Epithelial cell of alveolus of lung (primary cell): Measurements from ENCODE around the gene GOLGA6L24. TPM values are rescaled to one million over a fixed set of nuclear protein-coding genes. Genes with fewer than 3 reads are reported as not detected.

ENCODE experiments used
- total RNA-seq: library from RNA; depleted of rRNA; stranded (reverse); fragments of >200 nt; gene quantifications from 2 replicates; pipeline ENCODE4 v1.2.1, GENCODE V29; 2015

The GOLGA6L24 gene, protein sequence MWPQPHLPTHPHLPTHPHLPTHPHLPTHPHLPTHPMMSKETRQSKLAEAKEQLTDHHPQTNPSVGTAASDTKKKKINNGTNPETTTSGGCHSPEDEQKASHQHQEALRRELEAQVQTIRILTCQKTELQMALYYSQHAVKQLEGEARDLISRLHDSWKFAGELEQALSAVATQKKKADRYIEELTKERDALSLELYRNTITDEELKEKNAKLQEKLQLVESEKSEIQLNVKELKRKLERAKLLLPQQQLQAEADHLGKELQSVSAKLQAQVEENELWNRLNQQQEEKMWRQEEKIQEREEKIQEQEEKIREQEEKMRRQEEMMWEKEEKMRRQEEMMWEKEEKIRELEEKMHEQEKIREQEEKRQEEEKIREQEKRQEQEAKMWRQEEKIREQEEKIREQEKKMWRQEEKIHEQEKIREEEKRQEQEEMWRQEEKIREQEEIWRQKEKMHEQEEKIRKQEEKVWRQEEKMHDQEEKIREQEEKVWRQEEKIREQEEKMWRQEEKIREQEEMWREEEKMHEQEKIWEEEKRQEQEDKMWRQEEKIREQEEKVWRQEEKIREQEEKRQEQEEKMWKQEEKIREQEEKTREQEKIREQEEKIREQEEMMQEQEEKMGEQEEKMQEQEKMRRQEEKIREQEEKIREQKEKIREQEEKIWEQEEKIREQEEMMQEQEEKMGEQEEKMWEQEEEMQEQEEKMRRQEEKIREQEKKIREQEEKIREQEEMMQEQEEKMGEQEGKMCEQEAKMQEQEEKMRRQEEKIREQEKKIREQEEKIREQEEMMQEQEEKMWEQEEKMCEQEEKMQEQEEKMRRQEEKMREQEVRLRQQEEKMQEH
- total RNA-seq = not detected in 2 replicates

DNA sequence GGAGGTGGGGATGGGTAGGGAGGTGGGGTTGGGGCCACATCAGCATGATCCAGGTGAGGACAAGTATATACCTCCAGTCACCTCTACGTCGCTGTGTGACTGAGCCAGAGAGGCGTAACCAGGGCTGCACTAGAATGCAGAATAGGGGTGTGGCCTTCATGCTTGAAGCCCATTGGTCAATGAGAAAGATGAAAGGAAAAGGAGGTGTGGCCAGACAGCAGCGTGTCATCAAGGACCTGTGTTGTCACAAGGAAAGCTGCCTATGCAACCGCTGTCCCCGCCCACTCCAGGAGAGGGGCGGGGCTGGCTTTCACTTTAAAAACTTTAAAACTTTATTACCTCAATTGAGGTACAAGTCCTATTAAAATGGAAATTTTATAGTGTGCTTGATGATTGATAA lies at the start of gene GOLGA6L24:
Gene GOLGA6L24 (minus strand): TSS at position 101 of the 400 bp plus-strand sequence. CDS start 61 bp downstream, at position 40.

GRCh38 chr15:28378364-28378763 lies 20.5 kb upstream of the GOLGA6L24 start, which contains the start of gene GOLGA8F:
Gene GOLGA8F (plus strand): TSS chr15:28378664. CDS start chr15:28378762, 98 bp downstream.

DNA sequence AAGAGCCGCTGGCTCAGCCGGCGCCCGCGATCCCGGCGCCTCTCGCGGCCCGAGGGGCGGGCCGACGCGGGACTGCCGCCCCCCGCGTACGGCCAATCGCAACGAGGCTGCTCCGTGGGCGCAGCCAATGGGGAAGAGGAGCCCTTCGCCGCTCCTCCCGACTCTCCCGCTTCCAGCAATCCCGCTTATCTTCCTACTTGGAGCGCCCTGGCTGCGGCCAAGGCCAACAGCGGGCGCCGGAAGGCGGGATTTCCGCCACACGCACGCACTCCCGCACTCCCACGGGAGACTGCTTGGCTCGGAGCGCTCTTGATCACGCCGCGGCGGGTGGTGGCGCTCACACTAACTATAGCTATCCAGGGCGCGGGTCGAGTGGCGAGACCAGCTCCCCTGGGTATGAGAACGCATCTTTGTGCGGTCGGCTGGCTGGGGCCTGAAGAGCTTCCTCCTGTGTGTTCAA lies 35.7 kb downstream of the GOLGA6L24 start, which contains the start of gene HERC2:
Gene HERC2 (minus strand): TSS at position 51 of the 460 bp plus-strand sequence. CDS start 746 bp downstream, outside the sequence.

Other genes with a start within 250 kb of the GOLGA6L24 start
- 22.1 and 28.2 TPM in 2 replicates for gene HERC2, start 35.9 kb downstream of the GOLGA6L24 start, total RNA-seq
- gene GOLGA8F, start 20.6 kb upstream of the GOLGA6L24 start, total RNA-seq = not detected in 2 replicates
- not detected in 2 replicates for gene GOLGA8G, start 174.9 kb upstream of the GOLGA6L24 start, total RNA-seq
- not detected in 2 replicates for gene GOLGA6L25, start 195.5 kb upstream of the GOLGA6L24 start, total RNA-seq